Panc1 (cell line): ENCODE data around the gene ELFN2. TPM values are rescaled to one million over a fixed set of nuclear protein-coding genes. Genes with fewer than 3 reads are reported as not detected.

Experiments
- ATAC-seq: fragments of 200-7000 bp; cut with Tn5 transposase; 2 replicates; pipeline ENCODE4 v1.9.1; 2020; ENCODE audit warnings: mild to moderate bottlenecking, moderate library complexity
- BruUV-seq: library from RNA; stranded (reverse); fragments of 400-500 nt; replicated peaks from 2 replicates; lab custom pipeline; 2021; lab: Mats Ljungman, UMichigan
- CTCF ChIA-PET: fragments of 300-600 bp; sonication (Branson Sonifier 250); formaldehyde crosslinking; loops from one replicate; lab custom pipeline; 2022; ENCODE audit warnings: antibody characterized with exemption; lab: Charles Lee
- POLR2A ChIA-PET: fragments of 300-600 bp; sonication (Branson Sonifier 250); formaldehyde crosslinking; loops from one replicate; lab custom pipeline; 2022; ENCODE audit warnings: antibody characterized with exemption; lab: Charles Lee
- DNase-seq: peaks from one replicate; pipeline ENCODE4 v3.0.0-alpha.2; 2010; ENCODE audit warnings: low read depth, low spot score
- H3K27ac ChIP-seq: 2 replicates; pipeline ENCODE4 v1.5.1; 2011; ENCODE audit warnings: mild to moderate bottlenecking, low read length, inconsistent platforms
- H3K27me3 ChIP-seq: fragments of 200-500 bp; sonication (Bioruptor generic); 2 replicates; pipeline ENCODE4 v1.6.0; 2014; ENCODE audit warnings: low read length, inconsistent platforms; ENCODE audit not compliant: control insufficient read depth, insufficient read depth
- H3K36me3 ChIP-seq: fragments of 200-500 bp; sonication (Bioruptor generic); 2 replicates; pipeline ENCODE4 v1.5.1; 2014; ENCODE audit warnings: inconsistent platforms, mild to moderate bottlenecking, low read length, moderate library complexity; ENCODE audit not compliant: control insufficient read depth, insufficient read depth
- H3K4me1 ChIP-seq: 2 replicates; pipeline ENCODE4 v1.5.1; 2011; ENCODE audit warnings: inconsistent platforms, mild to moderate bottlenecking, low read length, moderate library complexity; ENCODE audit not compliant: control insufficient read depth, insufficient read depth
- H3K4me3 ChIP-seq, 2 experiments: 2 replicates each; pipeline ENCODE4 v1.5.1; 2011 to 2012; ENCODE audit warnings: low read depth in 2 of 2, low read length in 2 of 2, mild to moderate bottlenecking in 2 of 2, inconsistent platforms in 1 of 2, moderate library complexity in 1 of 2
- H3K9me3 ChIP-seq: fragments of 200-500 bp; sonication (Bioruptor generic); 2 replicates; pipeline ENCODE4 v1.5.1; 2014; ENCODE audit warnings: low read depth, mild to moderate bottlenecking, inconsistent platforms, low read length, moderate library complexity; ENCODE audit not compliant: control insufficient read depth, insufficient read depth
- POLR2AphosphoS5 ChIP-seq: IDR thresholded peaks from 2 replicates; pipeline ENCODE4 v1.6.1; 2012; ENCODE audit warnings: mild to moderate bottlenecking, low read depth, low read length, moderate library complexity
- SIN3A ChIP-seq: IDR thresholded peaks from 2 replicates; pipeline ENCODE4 v1.6.1; 2012; ENCODE audit warnings: low read depth, mild to moderate bottlenecking, low read length, moderate library complexity, borderline replicate concordance; ENCODE audit not compliant: insufficient read depth
- TCF7L2 ChIP-seq: IDR thresholded peaks from 2 replicates; pipeline ENCODE4 v1.6.1; 2011; ENCODE audit warnings: mild to moderate bottlenecking, low read depth, low read length, inconsistent platforms
- in situ Hi-C: cut with HindIII; loops from 2 replicates; pipeline ENCODE4 v1.10.0; 2016; ENCODE audit warnings: low sequenced_read_pairs, low pct_unique_long_range_greater_than_20kb
- intact Hi-C: fragments of 100-400 bp; cut with micrococcal nuclease; formaldehyde crosslinking; loops from one replicate; pipeline ENCODE4 v1.10.0; 2022; ENCODE audit not compliant: unreplicated experiment
- total RNA-seq: library from RNA; stranded (reverse); gene quantifications from one replicate; pipeline ENCODE4 v1.2.1, GENCODE V29; 2021; ENCODE audit not compliant: unreplicated experiment
- TF ChIP-seq, protein P1 (sequence below): fragments of 450-650 bp; IDR thresholded peaks from 2 replicates; pipeline ENCODE4 v1.5.1; 2017; ENCODE audit warnings: mild to moderate bottlenecking
- TF ChIP-seq, protein P2 (sequence below), 2 experiments: IDR thresholded peaks; 2 replicates each; pipeline ENCODE4 v1.6.1; 2011 to 2012; ENCODE audit warnings: low read depth in 2 of 2, control low read depth in 1 of 2, low read length in 1 of 2, mild to moderate bottlenecking in 1 of 2, moderate library complexity in 1 of 2; ENCODE audit not compliant: insufficient read depth in 1 of 2

ELFN2 gene
- total RNA-seq, 1 experiment from 2014 or later: 2.9 TPM

DNA sequence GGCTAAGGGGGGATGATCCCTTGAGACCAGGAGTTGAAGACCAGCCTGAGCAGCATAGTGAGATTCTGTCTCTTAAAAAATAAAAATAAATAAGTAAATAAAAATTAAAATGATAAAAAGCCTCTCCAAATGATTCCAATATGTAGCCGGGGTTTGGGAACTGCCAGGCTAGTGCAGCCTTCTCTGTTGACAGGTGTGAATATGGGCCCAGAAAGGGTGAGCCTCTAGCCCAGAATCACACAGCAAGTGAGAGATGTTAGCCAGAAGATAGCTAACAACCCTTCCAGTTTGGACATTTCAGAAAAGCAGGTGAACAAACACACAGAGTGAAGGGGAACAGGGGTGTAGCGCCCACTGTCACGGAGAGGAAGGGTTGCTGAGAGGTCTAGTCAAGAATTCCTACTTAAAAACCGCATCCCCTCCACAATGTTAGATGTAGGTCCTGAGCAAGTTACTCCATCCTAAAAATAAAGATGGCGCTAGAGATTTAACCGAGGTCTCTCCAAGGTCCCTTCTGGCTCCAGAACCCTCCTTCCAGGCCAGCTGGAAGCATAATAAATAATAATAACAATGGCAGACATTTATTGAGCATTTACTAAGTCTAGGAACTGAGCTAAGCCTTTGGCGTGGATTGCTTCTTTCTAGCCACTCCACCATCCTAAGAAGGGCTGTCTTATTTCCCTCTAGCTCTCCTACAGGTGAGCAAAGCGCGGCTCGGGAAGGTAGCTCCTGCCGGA, 93.4 kb downstream of the ELFN2 start:
- Histone ChIP-seq H3K27me3 (no peaks in the 10 kb centered on the region), H3K4me3 (peak overlapping the region; percentile 29 to 44; a peak in 3 of 4 replicates), H3K4me1 (peaks cover 16% of the 10 kb centered on the region), H3K27ac (no peak overlapping the region), H3K36me3 (no peaks in the 10 kb centered on the region), H3K9me3 (no peaks in the 10 kb centered on the region)
- CTCF ChIA-PET: interaction anchor here (1.0 kb wide), 1 partner anchor 96 kb away, joined by 5 read pairs; no protein-coding TSS in a partner anchor
- in situ Hi-C loops: no loop called here
- DNase-seq (no peak), ATAC-seq (no peak)
- TF ChIP-seq, protein P1, sequence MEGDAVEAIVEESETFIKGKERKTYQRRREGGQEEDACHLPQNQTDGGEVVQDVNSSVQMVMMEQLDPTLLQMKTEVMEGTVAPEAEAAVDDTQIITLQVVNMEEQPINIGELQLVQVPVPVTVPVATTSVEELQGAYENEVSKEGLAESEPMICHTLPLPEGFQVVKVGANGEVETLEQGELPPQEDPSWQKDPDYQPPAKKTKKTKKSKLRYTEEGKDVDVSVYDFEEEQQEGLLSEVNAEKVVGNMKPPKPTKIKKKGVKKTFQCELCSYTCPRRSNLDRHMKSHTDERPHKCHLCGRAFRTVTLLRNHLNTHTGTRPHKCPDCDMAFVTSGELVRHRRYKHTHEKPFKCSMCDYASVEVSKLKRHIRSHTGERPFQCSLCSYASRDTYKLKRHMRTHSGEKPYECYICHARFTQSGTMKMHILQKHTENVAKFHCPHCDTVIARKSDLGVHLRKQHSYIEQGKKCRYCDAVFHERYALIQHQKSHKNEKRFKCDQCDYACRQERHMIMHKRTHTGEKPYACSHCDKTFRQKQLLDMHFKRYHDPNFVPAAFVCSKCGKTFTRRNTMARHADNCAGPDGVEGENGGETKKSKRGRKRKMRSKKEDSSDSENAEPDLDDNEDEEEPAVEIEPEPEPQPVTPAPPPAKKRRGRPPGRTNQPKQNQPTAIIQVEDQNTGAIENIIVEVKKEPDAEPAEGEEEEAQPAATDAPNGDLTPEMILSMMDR: no peak; the same call in 1 of the 2 replicates
- TF ChIP-seq SIN3A: no peak
- no peak for TF ChIP-seq TCF7L2
- TF ChIP-seq, protein P2, sequence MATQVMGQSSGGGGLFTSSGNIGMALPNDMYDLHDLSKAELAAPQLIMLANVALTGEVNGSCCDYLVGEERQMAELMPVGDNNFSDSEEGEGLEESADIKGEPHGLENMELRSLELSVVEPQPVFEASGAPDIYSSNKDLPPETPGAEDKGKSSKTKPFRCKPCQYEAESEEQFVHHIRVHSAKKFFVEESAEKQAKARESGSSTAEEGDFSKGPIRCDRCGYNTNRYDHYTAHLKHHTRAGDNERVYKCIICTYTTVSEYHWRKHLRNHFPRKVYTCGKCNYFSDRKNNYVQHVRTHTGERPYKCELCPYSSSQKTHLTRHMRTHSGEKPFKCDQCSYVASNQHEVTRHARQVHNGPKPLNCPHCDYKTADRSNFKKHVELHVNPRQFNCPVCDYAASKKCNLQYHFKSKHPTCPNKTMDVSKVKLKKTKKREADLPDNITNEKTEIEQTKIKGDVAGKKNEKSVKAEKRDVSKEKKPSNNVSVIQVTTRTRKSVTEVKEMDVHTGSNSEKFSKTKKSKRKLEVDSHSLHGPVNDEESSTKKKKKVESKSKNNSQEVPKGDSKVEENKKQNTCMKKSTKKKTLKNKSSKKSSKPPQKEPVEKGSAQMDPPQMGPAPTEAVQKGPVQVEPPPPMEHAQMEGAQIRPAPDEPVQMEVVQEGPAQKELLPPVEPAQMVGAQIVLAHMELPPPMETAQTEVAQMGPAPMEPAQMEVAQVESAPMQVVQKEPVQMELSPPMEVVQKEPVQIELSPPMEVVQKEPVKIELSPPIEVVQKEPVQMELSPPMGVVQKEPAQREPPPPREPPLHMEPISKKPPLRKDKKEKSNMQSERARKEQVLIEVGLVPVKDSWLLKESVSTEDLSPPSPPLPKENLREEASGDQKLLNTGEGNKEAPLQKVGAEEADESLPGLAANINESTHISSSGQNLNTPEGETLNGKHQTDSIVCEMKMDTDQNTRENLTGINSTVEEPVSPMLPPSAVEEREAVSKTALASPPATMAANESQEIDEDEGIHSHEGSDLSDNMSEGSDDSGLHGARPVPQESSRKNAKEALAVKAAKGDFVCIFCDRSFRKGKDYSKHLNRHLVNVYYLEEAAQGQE (IDR thresholded peaks at IDR 0.05; ENCODE audit: insufficient read depth in 1 of 2, low read depth in 2 of 2, low read length in 1 of 2): no peak
- no peak for TF ChIP-seq POLR2AphosphoS5
- POLR2A ChIA-PET: interaction anchor here (0.5 to 0.6 kb wide), 2 partner anchors 10 to 471 kb away, joined by 3 to 9 read pairs; a partner anchor contains a TSS
- BruUV-seq: no TSS peak
- intact Hi-C loops: no loop called here

DNA sequence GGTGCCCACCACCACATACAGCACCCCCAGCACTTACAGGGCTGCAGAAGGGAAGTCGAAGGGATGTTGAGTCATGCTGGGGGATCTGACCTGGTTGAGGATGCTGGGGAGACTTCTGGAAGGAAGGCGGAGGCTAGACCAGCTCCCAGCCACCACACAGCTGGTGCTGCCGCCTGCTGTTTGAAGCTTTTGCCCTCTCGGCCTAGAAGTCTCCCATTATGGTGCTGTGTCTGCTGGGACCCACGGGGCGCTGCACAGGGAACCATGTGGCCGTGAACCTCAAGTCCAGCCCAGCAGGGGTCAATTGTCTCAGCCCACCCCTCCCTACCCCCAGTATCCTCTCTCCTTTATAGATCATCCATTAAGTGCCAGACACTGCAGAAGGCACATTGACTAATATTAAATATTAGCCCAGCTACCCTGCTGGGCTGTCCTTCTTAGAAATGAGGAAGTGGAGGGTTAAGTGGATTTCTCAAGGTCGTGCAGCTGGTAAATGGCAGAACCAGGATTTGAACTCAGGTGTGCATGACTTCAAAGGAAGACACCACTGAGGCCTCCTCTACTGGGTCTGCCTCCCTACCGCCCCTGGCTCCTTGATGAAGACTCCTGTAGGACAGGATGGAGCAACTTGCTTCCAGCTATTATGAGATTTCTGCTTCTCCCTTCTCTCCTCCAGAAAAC, 95.3 kb downstream of the ELFN2 start:
- H3K9me3 ChIP-seq: no peaks in the 10 kb centered on the region
- H3K4me1 ChIP-seq: peaks cover 8% of the 10 kb centered on the region
- H3K27ac ChIP-seq: no peak overlapping the region
- intact Hi-C loops (no loop called here), in situ Hi-C loops (no loop called here)
- TF ChIP-seq POLR2AphosphoS5 (no peak), SIN3A (no peak), TCF7L2 (no peak)
- TF ChIP-seq, protein P1: no peak; the same call in 1 of the 2 replicates
- TF ChIP-seq, protein P2 (IDR thresholded peaks at IDR 0.05; ENCODE audit: insufficient read depth in 1 of 2, low read depth in 2 of 2, low read length in 1 of 2): no peak
- ChIA-PET CTCF (no interaction called here), POLR2A (no interaction called here)
- H3K27me3 ChIP-seq: no peaks in the 10 kb centered on the region
- H3K4me3 ChIP-seq: no peak overlapping the region
- BruUV-seq: no TSS peak
- DNase-seq: no peak
- no peaks in the 10 kb centered on the region for H3K36me3 ChIP-seq
- no peak for ATAC-seq
